Measurements from ENCODE around the gene LCN12.

DNA sequence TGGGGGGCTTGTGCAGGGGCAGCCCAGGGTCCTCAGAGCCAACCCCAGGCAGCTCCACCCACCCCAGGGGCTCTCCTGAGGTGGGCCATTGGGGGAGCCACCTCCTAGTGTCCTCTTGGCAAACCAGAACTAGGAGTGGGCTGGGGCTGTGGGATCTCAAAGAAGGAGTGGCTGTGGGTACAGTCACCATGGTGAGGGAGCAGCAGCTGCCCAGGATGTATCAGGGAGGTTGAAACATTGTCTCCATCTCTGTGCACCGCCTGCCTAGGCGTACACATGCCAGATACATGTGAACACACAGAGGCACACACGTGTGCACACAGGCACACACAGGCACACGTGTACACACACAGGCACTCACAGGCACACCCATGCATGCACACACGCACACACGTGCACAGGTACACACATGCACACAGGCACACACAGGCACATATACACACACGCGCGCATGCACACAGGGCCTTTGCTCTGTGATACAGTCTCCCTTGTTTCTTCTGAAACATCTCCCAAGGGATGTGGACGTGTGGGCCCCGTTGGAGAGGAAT, 10.7 kb downstream of the LCN12 start:
- TF ChIP-seq, protein P1, sequence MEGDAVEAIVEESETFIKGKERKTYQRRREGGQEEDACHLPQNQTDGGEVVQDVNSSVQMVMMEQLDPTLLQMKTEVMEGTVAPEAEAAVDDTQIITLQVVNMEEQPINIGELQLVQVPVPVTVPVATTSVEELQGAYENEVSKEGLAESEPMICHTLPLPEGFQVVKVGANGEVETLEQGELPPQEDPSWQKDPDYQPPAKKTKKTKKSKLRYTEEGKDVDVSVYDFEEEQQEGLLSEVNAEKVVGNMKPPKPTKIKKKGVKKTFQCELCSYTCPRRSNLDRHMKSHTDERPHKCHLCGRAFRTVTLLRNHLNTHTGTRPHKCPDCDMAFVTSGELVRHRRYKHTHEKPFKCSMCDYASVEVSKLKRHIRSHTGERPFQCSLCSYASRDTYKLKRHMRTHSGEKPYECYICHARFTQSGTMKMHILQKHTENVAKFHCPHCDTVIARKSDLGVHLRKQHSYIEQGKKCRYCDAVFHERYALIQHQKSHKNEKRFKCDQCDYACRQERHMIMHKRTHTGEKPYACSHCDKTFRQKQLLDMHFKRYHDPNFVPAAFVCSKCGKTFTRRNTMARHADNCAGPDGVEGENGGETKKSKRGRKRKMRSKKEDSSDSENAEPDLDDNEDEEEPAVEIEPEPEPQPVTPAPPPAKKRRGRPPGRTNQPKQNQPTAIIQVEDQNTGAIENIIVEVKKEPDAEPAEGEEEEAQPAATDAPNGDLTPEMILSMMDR (conservative IDR thresholded peaks at IDR 0.05; ENCODE audit: low read depth, low read length): no peak
- TF ChIP-seq EZH2 (IDR thresholded peaks at IDR 0.05; ENCODE audit: low read length, unreplicated experiment) (no peak), EZH2phosphoT487 (IDR thresholded peaks at IDR 0.05; ENCODE audit: borderline replicate concordance, low read length) (no peak)

All from PC-3 (cell line).